HepG2 (cell line): ENCODE data around the gene DMGDH. TPM values are rescaled to one million over a fixed set of nuclear protein-coding genes. Genes with fewer than 3 reads are reported as not detected.

Experiments
- AFF4 ChIP-seq: sonication (generic); formaldehyde crosslinking; IDR thresholded peaks from 2 replicates; pipeline ENCODE4 v1.4.0; 2020; ENCODE audit warnings: missing genetic modification reagents
- ARNT ChIP-seq: fragments of 450-650 bp; IDR thresholded peaks from 2 replicates; pipeline ENCODE4 v1.6.1; 2017
- FOXA3 ChIP-seq: IDR thresholded peaks from 2 replicates; pipeline ENCODE4 v1.6.1; 2016; ENCODE audit warnings: missing genetic modification reagents, missing compliant biosample characterization
- FOXK2 ChIP-seq: fragments of 450-650 bp; IDR thresholded peaks from 2 replicates; pipeline ENCODE4 v1.6.1; 2016
- GTF2F1 ChIP-seq: fragments of 150-350 bp; IDR thresholded peaks from 2 replicates; pipeline ENCODE4 v1.6.1; 2014; ENCODE audit warnings: low read length
- REPIN1 ChIP-seq: sonication (generic); formaldehyde crosslinking; IDR thresholded peaks from 2 replicates; pipeline ENCODE4 v1.8.0; 2022; ENCODE audit warnings: missing genetic modification reagents, low read depth, mild to moderate bottlenecking, borderline replicate concordance
- SCMH1 ChIP-seq: sonication (generic); formaldehyde crosslinking; IDR thresholded peaks from 2 replicates; pipeline ENCODE4 v1.9.0; 2021; ENCODE audit warnings: missing genetic modification reagents, mild to moderate bottlenecking, borderline replicate concordance
- TEAD2 ChIP-seq: sonication (generic); formaldehyde crosslinking; IDR thresholded peaks from 2 replicates; pipeline ENCODE4 v1.9.0; 2021; ENCODE audit warnings: missing genetic modification reagents
- TFDP2 ChIP-seq: sonication (generic); formaldehyde crosslinking; IDR thresholded peaks from 2 replicates; pipeline ENCODE4 v1.4.0; 2020; ENCODE audit warnings: missing genetic modification reagents
- THAP9 ChIP-seq: sonication (generic); formaldehyde crosslinking; IDR thresholded peaks from 2 replicates; pipeline ENCODE4; 2020; ENCODE audit warnings: missing genetic modification reagents, mild to moderate bottlenecking, borderline replicate concordance
- UBTF ChIP-seq: sonication (generic); formaldehyde crosslinking; IDR thresholded peaks from 2 replicates; pipeline ENCODE4 v1.4.0; 2020; ENCODE audit warnings: mild to moderate bottlenecking, missing genetic modification reagents
- ZC3H13 ChIP-seq: sonication (generic); formaldehyde crosslinking; IDR thresholded peaks from 2 replicates; pipeline ENCODE4 v1.8.1; 2023; ENCODE audit warnings: mild to moderate bottlenecking, missing genetic modification reagents, moderate library complexity
- ZMAT5 ChIP-seq: sonication (generic); formaldehyde crosslinking; IDR thresholded peaks from 2 replicates; pipeline ENCODE4 v1.5.0; 2020; ENCODE audit warnings: mild to moderate bottlenecking, low read depth, missing genetic modification reagents, borderline replicate concordance
- ZNF225 ChIP-seq: sonication (generic); formaldehyde crosslinking; IDR thresholded peaks from 2 replicates; pipeline ENCODE4 v1.4.0; 2020; ENCODE audit warnings: mild to moderate bottlenecking, missing genetic modification reagents
- ZNF234 ChIP-seq: sonication (generic); formaldehyde crosslinking; conservative IDR thresholded peaks from 2 replicates; pipeline ENCODE4 v1.5.1; 2020; ENCODE audit warnings: mild to moderate bottlenecking, missing genetic modification reagents
- ZNF337 ChIP-seq: sonication (generic); formaldehyde crosslinking; IDR thresholded peaks from 2 replicates; pipeline ENCODE4 v1.5.1; 2020; ENCODE audit warnings: missing genetic modification reagents, low read depth, mild to moderate bottlenecking, borderline replicate concordance
- ZNF589 ChIP-seq: sonication (generic); formaldehyde crosslinking; conservative IDR thresholded peaks from 2 replicates; pipeline ENCODE4 v1.8.0; 2022; ENCODE audit warnings: mild to moderate bottlenecking, moderate library complexity, missing genetic modification reagents
- polyA plus RNA-seq, 8 experiments: library from polyadenylated mRNA; depleted of rRNA in 3 of 8; stranded (reverse) in 7 of 8; unstranded in 1 of 8; fragments of >200 nt; fragmentation: Illumina TruSeq in 4 of 8; extraction: Trizol in 4 of 8; gene quantifications; 2 replicates each; pipeline versions ENCODE4 v1.2.1 to v1.2.3, GENCODE V29; 2011 to 2016; ENCODE audit warnings: low read depth in 4 of 8, missing spikeins in 1 of 8, mixed read lengths in 1 of 8; ENCODE audit not compliant: insufficient read depth in 1 of 8
- total RNA-seq, 5 experiments: library from RNA; depleted of rRNA; stranded (reverse); fragments of >200 nt; fragmentation: Illumina TruSeq; extraction: Trizol; gene quantifications; 2 replicates each; pipeline ENCODE4 v1.2.3, GENCODE V29; 2016; ENCODE audit warnings: low read depth in 1 of 5

DMGDH gene
- total and polyA plus RNA-seq, 2 of the 13 experiments (the other 11 are each of a cell fraction or from before 2014, with no cell fraction given) = 3.6 to 7.9 TPM

- peak; percentile 86 for TF ChIP-seq AFF4 (CRISPR knock-in tag)
- peak; percentile 95 for TF ChIP-seq FOXA3 (CRISPR knock-in tag)
- no peak for TF ChIP-seq ZNF337 (CRISPR knock-in tag)
- no peak for TF ChIP-seq ZNF234
- TF ChIP-seq TEAD2 (CRISPR knock-in tag) = no peak
- no peak for TF ChIP-seq SCMH1 (CRISPR knock-in tag)
- TF ChIP-seq TFDP2 (CRISPR knock-in tag) = peak; percentile 48; the same call in 1 of the 2 replicates
- peak; percentile 98 for TF ChIP-seq ZC3H13
- no peak for TF ChIP-seq ZNF225 (CRISPR knock-in tag)
- TF ChIP-seq REPIN1 (CRISPR knock-in tag) = peak; percentile 69; the same call in 1 of the 2 replicates
- no peak for TF ChIP-seq ARNT
- peak; percentile 91 for TF ChIP-seq ZNF589 (CRISPR knock-in tag)
- no peak for TF ChIP-seq ZMAT5 (CRISPR knock-in tag)
- TF ChIP-seq THAP9 = 0 out of 2 replicates have a peak, but pooled peaks have one; percentile 39
- TF ChIP-seq FOXK2 = peak; percentile 72; the same call in 1 of the 2 replicates
- TF ChIP-seq GTF2F1 = peak; percentile 49; the same call in 1 of the 2 replicates
- TF ChIP-seq UBTF = peak; percentile 72; the same call in 1 of the 2 replicates
Observed at GRCh38 chr5:78985725-78986223, 83.7 kb downstream of the DMGDH start (continued).
